WERI-Rb-1 (cell line): ENCODE data around the gene AAK1.

Experiments used
- DNase-seq: peaks from one replicate; pipeline ENCODE4 v3.0.0-alpha.2; 2020
- H3K27ac ChIP-seq: fragments of 250-450 bp; sonication (Bioruptor Pico); 2 replicates; pipeline ENCODE4 v1.5.1; 2020; ENCODE audit warnings: mild to moderate bottlenecking, moderate library complexity
- H3K27me3 ChIP-seq: fragments of 250-450 bp; sonication (Bioruptor Pico); 2 replicates; pipeline ENCODE4 v1.5.1; 2021; ENCODE audit warnings: mild to moderate bottlenecking, low read depth, moderate library complexity; ENCODE audit not compliant: insufficient read depth, severe bottlenecking
- H3K36me3 ChIP-seq: fragments of 250-450 bp; sonication (Bioruptor Pico); 2 replicates; pipeline ENCODE4 v1.5.1; 2020; ENCODE audit warnings: mild to moderate bottlenecking, moderate library complexity
- H3K4me3 ChIP-seq: 2 replicates; pipeline ENCODE4 v1.5.1; 2011; ENCODE audit warnings: low read depth, mild to moderate bottlenecking, control low read depth, low read length
- H3K9me3 ChIP-seq: fragments of 250-450 bp; sonication (Bioruptor Pico); 2 replicates; pipeline ENCODE4 v1.5.1; 2021; ENCODE audit warnings: mild to moderate bottlenecking, moderate library complexity; ENCODE audit not compliant: severe bottlenecking
- TF ChIP-seq, protein P1 (sequence below): IDR thresholded peaks from 2 replicates; pipeline ENCODE4 v1.5.1; 2011; ENCODE audit warnings: low read depth, mild to moderate bottlenecking, control low read depth, inconsistent platforms, low read length

Gene AAK1

DNA sequence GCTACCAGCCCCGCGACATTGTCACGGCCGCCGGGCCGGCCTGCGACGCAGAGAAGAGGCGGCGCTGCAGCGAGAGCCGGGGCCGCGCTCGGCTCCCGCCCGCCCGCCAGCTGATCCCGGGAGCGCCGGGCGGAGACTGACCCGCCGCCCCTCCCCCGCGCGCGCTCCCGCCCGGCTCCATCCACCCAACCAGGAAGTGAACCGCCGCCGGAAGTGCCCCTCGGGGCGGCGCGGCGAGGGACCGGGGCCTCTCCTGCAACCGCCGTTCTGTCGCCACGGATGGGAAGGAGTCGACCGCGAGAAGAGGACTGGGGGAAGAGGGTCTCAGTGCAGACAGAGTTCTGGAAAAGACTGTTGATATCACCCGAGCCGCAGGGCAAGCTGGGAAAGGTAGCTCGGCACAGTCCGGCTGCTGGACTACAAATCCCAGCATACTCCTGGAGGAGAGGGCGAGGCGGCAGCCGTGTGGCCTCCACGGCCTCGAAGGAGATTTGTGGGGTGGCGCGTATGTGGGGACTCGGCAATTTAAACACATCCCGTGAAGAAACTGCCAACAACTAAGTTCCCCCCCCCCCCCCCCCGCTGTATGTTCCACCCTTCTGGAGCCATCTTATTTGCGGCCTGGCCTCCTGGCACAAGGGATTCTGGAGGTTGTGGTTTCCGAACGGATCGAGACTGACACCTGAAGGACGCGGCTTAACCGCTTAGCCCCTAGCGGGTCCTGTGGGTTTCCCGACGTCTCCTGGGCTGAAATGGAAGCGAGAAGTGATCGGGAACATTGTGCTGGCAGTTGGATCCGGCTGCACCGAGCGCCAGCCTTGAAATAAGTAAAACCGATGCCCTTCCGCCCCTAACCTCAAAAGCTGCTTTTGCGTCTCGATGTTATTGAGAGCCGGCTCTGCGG is at the start of gene AAK1:
Gene AAK1 (minus strand): TSS at position 138 of the 904 bp plus-strand sequence. CDS start 699 bp downstream, outside the sequence.
- TF ChIP-seq, protein P1, sequence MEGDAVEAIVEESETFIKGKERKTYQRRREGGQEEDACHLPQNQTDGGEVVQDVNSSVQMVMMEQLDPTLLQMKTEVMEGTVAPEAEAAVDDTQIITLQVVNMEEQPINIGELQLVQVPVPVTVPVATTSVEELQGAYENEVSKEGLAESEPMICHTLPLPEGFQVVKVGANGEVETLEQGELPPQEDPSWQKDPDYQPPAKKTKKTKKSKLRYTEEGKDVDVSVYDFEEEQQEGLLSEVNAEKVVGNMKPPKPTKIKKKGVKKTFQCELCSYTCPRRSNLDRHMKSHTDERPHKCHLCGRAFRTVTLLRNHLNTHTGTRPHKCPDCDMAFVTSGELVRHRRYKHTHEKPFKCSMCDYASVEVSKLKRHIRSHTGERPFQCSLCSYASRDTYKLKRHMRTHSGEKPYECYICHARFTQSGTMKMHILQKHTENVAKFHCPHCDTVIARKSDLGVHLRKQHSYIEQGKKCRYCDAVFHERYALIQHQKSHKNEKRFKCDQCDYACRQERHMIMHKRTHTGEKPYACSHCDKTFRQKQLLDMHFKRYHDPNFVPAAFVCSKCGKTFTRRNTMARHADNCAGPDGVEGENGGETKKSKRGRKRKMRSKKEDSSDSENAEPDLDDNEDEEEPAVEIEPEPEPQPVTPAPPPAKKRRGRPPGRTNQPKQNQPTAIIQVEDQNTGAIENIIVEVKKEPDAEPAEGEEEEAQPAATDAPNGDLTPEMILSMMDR: peak; percentile 17; the same call in 1 of the 2 replicates
- DNase-seq: peak; percentile 94
- Histone ChIP-seq H3K36me3 (peaks cover 10% of the 10 kb centered on the region), H3K9me3 (no peaks in the 10 kb centered on the region), H3K27ac (peak within 1 kb of the TSS; percentile 97), H3K4me3 (peak within 1 kb of the TSS; percentile 94), H3K27me3 (no peaks in the 10 kb centered on the region)

DNA sequence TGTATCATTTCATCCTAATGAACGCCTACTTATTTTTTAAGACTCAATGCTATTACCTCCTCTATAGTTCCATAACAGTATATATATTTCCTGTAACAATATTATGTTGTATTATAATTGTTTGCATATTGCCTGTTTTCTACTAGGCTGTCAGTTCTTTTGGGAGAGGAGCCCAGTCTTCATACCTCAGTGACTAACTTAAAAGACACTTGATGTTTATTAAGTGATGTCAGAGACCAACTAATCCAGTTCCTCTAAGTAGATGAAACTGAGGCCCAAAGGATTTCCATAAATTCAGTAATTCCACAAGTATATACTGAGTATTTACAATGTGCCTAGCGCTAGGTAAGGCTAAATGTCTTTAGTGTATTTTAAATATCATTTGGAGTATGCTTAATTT is 48.9 kb upstream of the AAK1 start:
- TF ChIP-seq, protein P1: no peak
- no peaks in the 10 kb centered on the region for H3K27me3 ChIP-seq
- no peak for DNase-seq
- no peaks in the 10 kb centered on the region for H3K9me3 ChIP-seq
- H3K27ac ChIP-seq: no peak overlapping the region
- no peak overlapping the region for H3K4me3 ChIP-seq
- H3K36me3 ChIP-seq: no peaks in the 10 kb centered on the region

DNA sequence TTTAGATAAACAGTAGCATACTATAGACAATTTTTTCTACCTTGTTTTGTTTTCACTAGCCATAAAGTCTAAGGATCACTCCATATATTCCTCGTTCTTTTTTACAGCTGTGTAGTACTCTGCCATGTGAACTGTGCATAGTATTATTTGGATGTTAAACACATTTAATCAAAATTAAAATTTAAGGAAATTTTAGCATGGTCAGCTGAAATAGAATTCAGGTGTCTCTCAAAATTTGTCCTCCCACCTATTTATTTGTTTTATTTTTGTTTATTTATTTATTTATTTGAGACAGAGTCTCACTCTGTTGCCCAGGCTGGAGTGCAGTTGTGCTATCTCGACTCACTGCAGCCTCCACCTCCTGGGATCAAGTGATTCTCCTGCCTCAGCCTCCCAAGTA is 46.4 kb upstream of the AAK1 start:
- Histone ChIP-seq H3K27ac (no peak overlapping the region), H3K36me3 (no peaks in the 10 kb centered on the region), H3K4me3 (no peak overlapping the region), H3K9me3 (no peaks in the 10 kb centered on the region), H3K27me3 (no peaks in the 10 kb centered on the region)
- TF ChIP-seq, protein P1: no peak
- DNase-seq: no peak

DNA sequence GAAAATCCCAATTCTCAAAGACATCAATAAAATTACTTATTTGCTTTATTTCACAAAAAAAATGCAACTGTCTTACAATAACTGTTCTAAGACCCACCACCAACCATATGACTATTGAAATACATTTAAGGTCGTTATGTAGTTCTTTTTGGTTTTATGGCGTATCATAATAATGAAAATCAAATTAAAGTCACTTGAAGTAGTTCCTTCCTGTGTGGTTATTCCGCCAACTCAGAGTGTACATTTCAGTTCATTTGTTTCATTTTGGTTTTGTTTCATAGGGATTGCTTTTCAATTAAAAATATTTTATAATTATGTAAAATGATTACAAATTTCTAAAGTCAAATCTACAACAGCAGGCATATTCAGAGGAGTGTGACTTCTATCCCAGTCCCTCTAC is 45.9 kb upstream of the AAK1 start:
- Histone ChIP-seq H3K27me3 (no peaks in the 10 kb centered on the region), H3K27ac (no peak overlapping the region), H3K9me3 (no peaks in the 10 kb centered on the region), H3K4me3 (no peak overlapping the region), H3K36me3 (no peaks in the 10 kb centered on the region)
- no peak for DNase-seq
- TF ChIP-seq, protein P1: no peak

DNA sequence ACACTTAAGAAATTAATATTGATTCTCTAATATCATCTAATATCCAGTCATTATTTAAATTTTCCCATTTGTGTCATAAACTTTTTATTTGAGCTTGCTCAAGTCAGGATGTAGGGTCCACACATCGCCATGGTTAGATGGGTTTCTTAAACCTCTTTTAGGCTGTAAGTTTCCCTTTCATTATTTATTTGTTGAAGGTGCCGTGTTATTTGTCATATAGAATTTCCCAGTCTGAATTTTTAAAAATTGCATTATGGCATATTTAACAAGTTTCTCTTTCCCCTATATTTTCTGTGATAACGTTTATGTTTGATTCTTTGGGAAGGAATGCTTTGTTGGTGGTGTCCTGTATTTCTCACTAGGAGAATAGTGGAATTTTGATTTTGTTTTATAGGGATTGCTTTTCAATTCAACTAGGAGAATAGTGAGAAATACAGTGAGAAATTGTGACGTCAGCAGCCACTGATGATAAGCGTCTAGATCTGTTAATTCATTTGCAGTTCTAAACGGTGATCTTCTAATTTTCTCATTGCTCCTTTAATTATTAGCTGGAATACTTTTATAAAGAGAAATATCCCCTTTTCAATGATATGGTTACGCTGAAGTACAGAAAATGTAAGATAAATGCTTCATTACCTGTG is 44.6 kb upstream of the AAK1 start:
- Histone ChIP-seq H3K9me3 (no peaks in the 10 kb centered on the region), H3K36me3 (no peaks in the 10 kb centered on the region), H3K27me3 (no peaks in the 10 kb centered on the region), H3K4me3 (no peak overlapping the region), H3K27ac (no peak overlapping the region)
- no peak for DNase-seq
- TF ChIP-seq, protein P1: no peak
